Fibroblast of mammary gland (primary cell): ENCODE results near the gene TSPAN9.

ENCODE experiments used
- DNase-seq: peaks from one replicate; pipeline ENCODE4 v3.0.0-alpha.2; 2010; ENCODE audit warnings: low read depth
- H3K4me3 ChIP-seq: 2 replicates; pipeline ENCODE4 v1.5.1; 2011; ENCODE audit warnings: low read depth, mild to moderate bottlenecking, low read length, moderate library complexity; ENCODE audit not compliant: control insufficient read depth
- CTCF ChIP-seq: conservative IDR thresholded peaks from 2 replicates; pipeline ENCODE4 v1.5.1; 2011; ENCODE audit warnings: low read depth, low read length, inconsistent platforms; ENCODE audit not compliant: control insufficient read depth, insufficient read depth

TSPAN9 gene

GRCh38 chr12:3076730-3077571 is at the start of gene TSPAN9:
Gene TSPAN9 (plus strand): TSS chr12:3077379. CDS start chr12:3201194, 123,815 bp downstream.
- peak; percentile 50 for DNase-seq
- H3K4me3 ChIP-seq = peak within 1 kb of the TSS; percentile 69
- TF ChIP-seq CTCF = no peak

GRCh38 chr12:3028108-3028507 is 49.1 kb upstream of the TSPAN9 start:
- DNase-seq = no peak
- H3K4me3 ChIP-seq = no peak overlapping the region
- no peak for TF ChIP-seq CTCF

- DNase-seq = peak; percentile 67
- H3K4me3 ChIP-seq = no peak overlapping the region
- TF ChIP-seq CTCF = no peak
These were observed 46.3 kb upstream of the TSPAN9 start for GRCh38 chr12:3030821-3031429.

- no peak for DNase-seq
These were observed 45.0 kb upstream of the TSPAN9 start for GRCh38 chr12:3032161-3032560.

GRCh38 chr12:3032770-3033538 is 44.2 kb upstream of the TSPAN9 start:
- H3K4me3 ChIP-seq = no peak overlapping the region
- DNase-seq = no peak
- TF ChIP-seq CTCF = no peak

More at GRCh38 chr12:3032161-3032560, 45.0 kb upstream of the TSPAN9 start:
- no peak overlapping the region for H3K4me3 ChIP-seq
- no peak for TF ChIP-seq CTCF

- TF ChIP-seq CTCF = no peak
- H3K4me3 ChIP-seq = no peak overlapping the region
- no peak for DNase-seq
These were observed 43.7 kb upstream of the TSPAN9 start for GRCh38 chr12:3033539-3033867.
